ENCODE results near the gene MRPS34.

- no peak for TF ChIP-seq CTCF (IDR thresholded peaks at IDR 0.05)
- TF ChIP-seq EP300 (IDR thresholded peaks at IDR 0.05): no peak
- TF ChIP-seq POLR2A (IDR thresholded peaks at IDR 0.05; ENCODE audit: low read depth): no peak
- TF ChIP-seq POLR2AphosphoS5 (IDR thresholded peaks at IDR 0.05): no peak
Observed at GRCh38 chr16:1727651-1728624, 45.0 kb downstream of the MRPS34 start.
